ENCODE data around the gene DNAJC30. TPM values are rescaled to one million over a fixed set of nuclear protein-coding genes. Genes with fewer than 3 reads are reported as not detected.

Gene DNAJC30
- polyA plus RNA-seq, 1 donor from 2014 or later: 1.3 TPM

DNA sequence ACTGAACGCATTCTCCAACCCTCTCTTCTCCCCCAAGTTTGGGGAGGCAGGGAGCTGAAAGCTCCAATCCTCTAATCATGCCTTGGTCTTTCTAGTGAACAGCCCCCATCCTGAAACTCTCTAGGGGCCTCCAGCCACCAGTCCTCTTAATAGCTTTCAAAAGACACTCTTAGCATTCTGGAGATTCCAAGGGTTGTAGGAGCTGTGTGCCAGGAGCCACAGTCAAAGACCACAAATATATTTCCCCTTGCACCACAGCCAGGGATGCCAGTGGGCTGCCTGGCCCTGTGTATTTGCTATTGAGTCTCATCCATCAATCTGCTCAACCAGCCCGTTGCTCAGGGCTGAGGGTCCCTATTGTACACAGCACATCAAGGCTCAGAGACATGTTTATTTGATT lies 40.4 kb downstream of the DNAJC30 start:
- no peak for TF ChIP-seq EP300 (conservative IDR thresholded peaks at IDR 0.05; ENCODE audit: poor library complexity, severe bottlenecking)
- no peak for TF ChIP-seq POLR2AphosphoS5 (IDR thresholded peaks at IDR 0.05)
- no peak for TF ChIP-seq MXI1 (conservative IDR thresholded peaks at IDR 0.05; ENCODE audit: poor library complexity, severe bottlenecking)
- no peak for TF ChIP-seq TAF1 (IDR thresholded peaks at IDR 0.05; ENCODE audit: low read depth)
- TF ChIP-seq SMC3 (conservative IDR thresholded peaks at IDR 0.05; ENCODE audit: poor library complexity): no peak
- TF ChIP-seq, protein P1, sequence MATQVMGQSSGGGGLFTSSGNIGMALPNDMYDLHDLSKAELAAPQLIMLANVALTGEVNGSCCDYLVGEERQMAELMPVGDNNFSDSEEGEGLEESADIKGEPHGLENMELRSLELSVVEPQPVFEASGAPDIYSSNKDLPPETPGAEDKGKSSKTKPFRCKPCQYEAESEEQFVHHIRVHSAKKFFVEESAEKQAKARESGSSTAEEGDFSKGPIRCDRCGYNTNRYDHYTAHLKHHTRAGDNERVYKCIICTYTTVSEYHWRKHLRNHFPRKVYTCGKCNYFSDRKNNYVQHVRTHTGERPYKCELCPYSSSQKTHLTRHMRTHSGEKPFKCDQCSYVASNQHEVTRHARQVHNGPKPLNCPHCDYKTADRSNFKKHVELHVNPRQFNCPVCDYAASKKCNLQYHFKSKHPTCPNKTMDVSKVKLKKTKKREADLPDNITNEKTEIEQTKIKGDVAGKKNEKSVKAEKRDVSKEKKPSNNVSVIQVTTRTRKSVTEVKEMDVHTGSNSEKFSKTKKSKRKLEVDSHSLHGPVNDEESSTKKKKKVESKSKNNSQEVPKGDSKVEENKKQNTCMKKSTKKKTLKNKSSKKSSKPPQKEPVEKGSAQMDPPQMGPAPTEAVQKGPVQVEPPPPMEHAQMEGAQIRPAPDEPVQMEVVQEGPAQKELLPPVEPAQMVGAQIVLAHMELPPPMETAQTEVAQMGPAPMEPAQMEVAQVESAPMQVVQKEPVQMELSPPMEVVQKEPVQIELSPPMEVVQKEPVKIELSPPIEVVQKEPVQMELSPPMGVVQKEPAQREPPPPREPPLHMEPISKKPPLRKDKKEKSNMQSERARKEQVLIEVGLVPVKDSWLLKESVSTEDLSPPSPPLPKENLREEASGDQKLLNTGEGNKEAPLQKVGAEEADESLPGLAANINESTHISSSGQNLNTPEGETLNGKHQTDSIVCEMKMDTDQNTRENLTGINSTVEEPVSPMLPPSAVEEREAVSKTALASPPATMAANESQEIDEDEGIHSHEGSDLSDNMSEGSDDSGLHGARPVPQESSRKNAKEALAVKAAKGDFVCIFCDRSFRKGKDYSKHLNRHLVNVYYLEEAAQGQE (IDR thresholded peaks at IDR 0.05; ENCODE audit: borderline replicate concordance): no peak
- no peak for TF ChIP-seq RAD21 (conservative IDR thresholded peaks at IDR 0.05)
- TF ChIP-seq, protein P2, sequence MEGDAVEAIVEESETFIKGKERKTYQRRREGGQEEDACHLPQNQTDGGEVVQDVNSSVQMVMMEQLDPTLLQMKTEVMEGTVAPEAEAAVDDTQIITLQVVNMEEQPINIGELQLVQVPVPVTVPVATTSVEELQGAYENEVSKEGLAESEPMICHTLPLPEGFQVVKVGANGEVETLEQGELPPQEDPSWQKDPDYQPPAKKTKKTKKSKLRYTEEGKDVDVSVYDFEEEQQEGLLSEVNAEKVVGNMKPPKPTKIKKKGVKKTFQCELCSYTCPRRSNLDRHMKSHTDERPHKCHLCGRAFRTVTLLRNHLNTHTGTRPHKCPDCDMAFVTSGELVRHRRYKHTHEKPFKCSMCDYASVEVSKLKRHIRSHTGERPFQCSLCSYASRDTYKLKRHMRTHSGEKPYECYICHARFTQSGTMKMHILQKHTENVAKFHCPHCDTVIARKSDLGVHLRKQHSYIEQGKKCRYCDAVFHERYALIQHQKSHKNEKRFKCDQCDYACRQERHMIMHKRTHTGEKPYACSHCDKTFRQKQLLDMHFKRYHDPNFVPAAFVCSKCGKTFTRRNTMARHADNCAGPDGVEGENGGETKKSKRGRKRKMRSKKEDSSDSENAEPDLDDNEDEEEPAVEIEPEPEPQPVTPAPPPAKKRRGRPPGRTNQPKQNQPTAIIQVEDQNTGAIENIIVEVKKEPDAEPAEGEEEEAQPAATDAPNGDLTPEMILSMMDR (IDR thresholded peaks at IDR 0.05; ENCODE audit: poor library complexity, severe bottlenecking): no peak
- TF ChIP-seq EZH2 (IDR thresholded peaks at IDR 0.05; ENCODE audit: borderline replicate concordance, insufficient read depth, low read length, poor library complexity, severe bottlenecking): no peak
- Histone ChIP-seq H3K36me3 (ENCODE audit: insufficient read depth, low read length) (no peaks in the 10 kb centered on the region), H3K27ac (ENCODE audit: low read length) (no peak overlapping the region), H3K4me2 (ENCODE audit: low read length) (no peak overlapping the region), H2AFZ (ENCODE audit: low read depth, low read length) (no peak overlapping the region), H3K9me3 (ENCODE audit: low read length) (no peaks in the 10 kb centered on the region), H4K20me1 (ENCODE audit: insufficient read depth) (no peaks in the 10 kb centered on the region), H3F3A (ENCODE audit: insufficient read depth, low read length, poor library complexity, severe bottlenecking) (no peaks in the 10 kb centered on the region), H3K27me3 (ENCODE audit: insufficient read depth, low read depth, low read length) (peaks cover 21% of the 10 kb centered on the region), H3K9me2 (ENCODE audit: insufficient read depth, low read length) (no peaks in the 10 kb centered on the region), H3K79me2 (replicated peaks; ENCODE audit: insufficient read depth, low read length) (no peaks in the 10 kb centered on the region), H3K9ac (ENCODE audit: low read length) (no peak overlapping the region), H3K4me3 (ENCODE audit: low read length) (no peak overlapping the region)

DNA sequence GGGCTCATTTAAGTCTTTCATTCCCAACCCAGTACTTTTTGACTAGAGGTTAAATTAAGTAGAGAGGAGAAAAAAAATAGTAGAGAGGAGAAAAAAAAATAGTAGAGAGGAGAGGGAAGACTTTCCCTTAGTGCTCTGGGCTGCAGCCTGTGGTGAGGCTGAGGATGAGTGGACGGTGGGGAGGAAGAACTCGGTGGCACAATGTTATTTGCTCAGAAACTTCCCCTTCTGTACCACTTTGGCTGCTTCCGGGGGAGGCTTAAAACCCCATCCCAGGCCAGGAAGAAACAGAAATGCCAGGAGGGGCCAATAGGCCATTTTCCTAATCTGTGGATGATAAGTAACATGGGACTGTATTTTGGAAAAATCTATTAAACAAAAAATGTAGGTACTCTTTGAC lies 44.3 kb downstream of the DNAJC30 start:
- H3K79me2 ChIP-seq (replicated peaks; ENCODE audit: insufficient read depth, low read length): no peaks in the 10 kb centered on the region
- H2AFZ ChIP-seq (ENCODE audit: low read depth, low read length): no peak overlapping the region
- no peaks in the 10 kb centered on the region for H3F3A ChIP-seq (ENCODE audit: insufficient read depth, low read length, poor library complexity, severe bottlenecking)
- H3K4me2 ChIP-seq (ENCODE audit: low read length): no peak overlapping the region
- H3K4me3 ChIP-seq (ENCODE audit: low read length): no peak overlapping the region
- no peak overlapping the region for H3K27ac ChIP-seq (ENCODE audit: low read length)
- TF ChIP-seq, protein P2 (IDR thresholded peaks at IDR 0.05; ENCODE audit: poor library complexity, severe bottlenecking): no peak
- TF ChIP-seq TAF1 (IDR thresholded peaks at IDR 0.05; ENCODE audit: low read depth) (no peak), EZH2 (IDR thresholded peaks at IDR 0.05; ENCODE audit: borderline replicate concordance, insufficient read depth, low read length, poor library complexity, severe bottlenecking) (no peak), MXI1 (conservative IDR thresholded peaks at IDR 0.05; ENCODE audit: poor library complexity, severe bottlenecking) (no peak), EP300 (conservative IDR thresholded peaks at IDR 0.05; ENCODE audit: poor library complexity, severe bottlenecking) (no peak), RAD21 (conservative IDR thresholded peaks at IDR 0.05) (no peak), SMC3 (conservative IDR thresholded peaks at IDR 0.05; ENCODE audit: poor library complexity) (no peak), POLR2AphosphoS5 (IDR thresholded peaks at IDR 0.05) (no peak)
- TF ChIP-seq, protein P1 (IDR thresholded peaks at IDR 0.05; ENCODE audit: borderline replicate concordance): no peak
- no peaks in the 10 kb centered on the region for H3K9me3 ChIP-seq (ENCODE audit: low read length)
- no peaks in the 10 kb centered on the region for H4K20me1 ChIP-seq (ENCODE audit: insufficient read depth)
- H3K27me3 ChIP-seq (ENCODE audit: insufficient read depth, low read depth, low read length): no peaks in the 10 kb centered on the region
- no peaks in the 10 kb centered on the region for H3K9me2 ChIP-seq (ENCODE audit: insufficient read depth, low read length)
- H3K36me3 ChIP-seq (ENCODE audit: insufficient read depth, low read length): no peaks in the 10 kb centered on the region
- no peak overlapping the region for H3K9ac ChIP-seq (ENCODE audit: low read length)
